Naive thymus-derived CD8-positive, alpha-beta T cell (primary cell): ENCODE data around the gene PRR13. TPM values are rescaled to one million over a fixed set of nuclear protein-coding genes. Genes with fewer than 3 reads are reported as not detected.
"Not testable (repeated sequence)": the region's sequence is repeated elsewhere in the genome, so short reads cannot be mapped to it uniquely, and the experiment has no call there.

Experiments used
- ATAC-seq, 2 donors: fragments of 150-1000 bp; cut with Tn5 transposase in 1 of 2; sonication (Bioruptor Pico), chemical (Tn5 transposase) in 1 of 2; 1 replicate in 1 of 2; 2 replicates in 1 of 2; pipeline ENCODE4 v1.10.0; 2021; ENCODE audit warnings: mild to moderate bottlenecking in 2 of 2, moderate library complexity in 2 of 2
- POLR2A ChIA-PET: fragments of 350-600 bp; sonication (Branson Sonifier 250); formaldehyde crosslinking; loops from one replicate; lab custom pipeline; 2021; ENCODE audit warnings: antibody characterized with exemption; lab: Charles Lee
- DNase-seq, 10 donors: peaks; one replicate each; pipeline versions ENCODE4 v3.0.0 to v3.0.0-alpha.2; 2020 to 2022
- H3K27ac Mint-ChIP-seq, 10 donors: one replicate each; pipeline ENCODE4 v1.8.0; 2020 to 2022; ENCODE audit warnings: mild to moderate bottlenecking in 10 of 10, mixed read lengths in 10 of 10, moderate library complexity in 4 of 10, inconsistent platforms in 1 of 10
- H3K27me3 Mint-ChIP-seq, 5 donors: one replicate each; pipeline ENCODE4 v1.8.0; 2021 to 2022; ENCODE audit warnings: mixed read lengths in 5 of 5
- H3K36me3 Mint-ChIP-seq, 3 donors: one replicate each; pipeline ENCODE4 v1.8.0; 2020 to 2022; ENCODE audit warnings: mixed read lengths in 3 of 3, mild to moderate bottlenecking in 2 of 3, inconsistent platforms in 1 of 3
- H3K4me1 Mint-ChIP-seq, 4 donors: one replicate each; pipeline ENCODE4 v1.8.0; 2021 to 2022; ENCODE audit warnings: mixed read lengths in 4 of 4
- H3K4me3 Mint-ChIP-seq, 10 donors: one replicate each; pipeline ENCODE4 v1.8.0; 2020 to 2022; ENCODE audit warnings: mild to moderate bottlenecking in 10 of 10, mixed read lengths in 10 of 10, moderate library complexity in 6 of 10, inconsistent platforms in 1 of 10
- H3K9me3 Mint-ChIP-seq, 9 donors: one replicate each; pipeline ENCODE4 v1.8.0; 2020 to 2022; ENCODE audit warnings: mixed read lengths in 9 of 9, mild to moderate bottlenecking in 3 of 9, inconsistent platforms in 1 of 9, moderate library complexity in 1 of 9
- polyA plus RNA-seq, 3 donors: library from polyadenylated mRNA; unstranded; fragments of 300-500 nt; fragmentation: Illumina TruSeq; gene quantifications; one replicate each; pipeline ENCODE4 v1.2.3, GENCODE V29; 2021
- total RNA-seq, 8 experiments: library from RNA in 2 of 8; stranded (reverse) in 2 of 8; gene quantifications; one replicate each; pipeline ENCODE4 v1.2.3 and lab custom pipeline; 2021 to 2026

PRR13 gene
- total and polyA plus RNA-seq, 5 experiments from 2014 or later: 215 to 535 (median 513) TPM

DNA sequence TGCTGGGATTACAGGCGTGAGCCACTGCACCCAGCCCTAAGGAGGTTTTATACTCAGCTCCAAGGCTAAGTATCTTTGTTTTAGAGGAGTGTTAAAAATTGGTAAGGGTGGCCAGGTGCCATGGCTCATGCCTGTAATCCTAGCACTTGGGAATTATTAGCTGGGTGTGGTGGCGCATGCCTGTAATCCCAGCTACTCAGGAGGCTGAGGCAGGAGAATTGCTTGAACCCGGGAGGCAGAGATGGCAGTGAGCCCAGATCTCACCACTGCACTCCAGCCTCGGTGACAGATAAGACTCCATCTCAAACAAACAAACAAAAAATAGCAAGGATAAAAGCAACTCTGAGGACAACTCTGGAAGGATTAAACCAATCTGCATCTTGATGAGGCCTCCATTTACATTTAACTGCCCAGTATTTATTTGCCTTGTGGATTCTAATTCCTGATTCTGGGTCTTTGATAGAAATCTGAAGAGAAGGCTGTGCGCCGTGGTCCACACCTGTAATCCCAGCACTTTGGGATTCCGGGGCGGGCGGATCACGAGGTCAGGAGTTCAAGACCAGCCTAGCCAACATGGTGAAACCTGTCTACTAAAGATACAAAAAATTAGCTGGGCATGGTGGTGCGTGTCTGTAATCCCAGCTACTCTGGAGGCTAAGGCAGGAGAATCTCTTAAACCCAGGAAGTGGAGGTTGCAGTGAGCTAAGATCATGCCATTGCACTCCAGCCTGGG lies 3.2 kb downstream of the PRR13 start:
- not testable (repeated sequence) for ATAC-seq, H3K9me3 Mint-ChIP-seq, DNase-seq, H3K27me3 Mint-ChIP-seq
- Mint-ChIP-seq H3K36me3 (peaks cover 0 to 50% (median 2%) of the 10 kb centered on the region in 3 donors), H3K4me1 (peaks cover 21 to 53% (median 48%) of the 10 kb centered on the region in 4 donors), H3K27ac (peak overlapping the region; percentile 3 to 95 (median 42)), H3K4me3 (peak overlapping the region in 8 of 10 donors; percentile 26 to 81 (median 46))
- POLR2A ChIA-PET: interaction anchor here (0.6 to 1.0 kb wide), 2 partner anchors 31 to 64 kb away, joined by 4 read pairs; no protein-coding TSS in a partner anchor

DNA sequence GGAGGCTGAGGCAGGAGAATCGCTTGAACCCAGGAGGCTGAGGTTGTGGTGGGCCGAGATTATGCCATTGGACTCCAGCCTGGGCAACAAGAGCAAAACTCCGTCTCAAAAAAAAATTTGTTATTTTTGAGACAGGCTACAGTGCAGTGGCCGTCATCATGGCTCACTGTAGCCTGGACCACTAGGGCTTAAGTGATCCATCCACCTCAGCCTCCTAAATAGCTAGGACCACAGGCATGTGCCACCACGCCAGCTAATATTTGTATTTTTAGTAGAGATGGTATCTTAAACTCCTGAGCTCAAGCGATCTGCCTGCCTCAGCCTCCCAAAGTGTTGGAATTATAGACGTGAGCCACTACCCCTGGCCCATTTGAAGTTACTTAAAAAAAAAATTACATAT lies 9.4 kb downstream of the PRR13 start:
- H3K27ac Mint-ChIP-seq: peak overlapping the region in 1 of 10 donors; percentile 26
- no peak for ATAC-seq
- peaks cover 21 to 48% (median 45%) of the 10 kb centered on the region in 4 donors for H3K4me1 Mint-ChIP-seq
- no peak overlapping the region for H3K4me3 Mint-ChIP-seq
- peaks cover 0 to 1% (median 0%) of the 10 kb centered on the region in 5 donors for H3K27me3 Mint-ChIP-seq
- POLR2A ChIA-PET: interaction anchor here (0.6 to 2.3 kb wide), 7 partner anchors 9 to 130 kb away, joined by 3 to 15 read pairs (median 3); partner anchors contain the start of genes AAAS, PRR13 and TARBP2
- DNase-seq: no peak
- peaks cover 0 to 48% (median 3%) of the 10 kb centered on the region in 3 donors for H3K36me3 Mint-ChIP-seq
- H3K9me3 Mint-ChIP-seq: no peaks in the 10 kb centered on the region

DNA sequence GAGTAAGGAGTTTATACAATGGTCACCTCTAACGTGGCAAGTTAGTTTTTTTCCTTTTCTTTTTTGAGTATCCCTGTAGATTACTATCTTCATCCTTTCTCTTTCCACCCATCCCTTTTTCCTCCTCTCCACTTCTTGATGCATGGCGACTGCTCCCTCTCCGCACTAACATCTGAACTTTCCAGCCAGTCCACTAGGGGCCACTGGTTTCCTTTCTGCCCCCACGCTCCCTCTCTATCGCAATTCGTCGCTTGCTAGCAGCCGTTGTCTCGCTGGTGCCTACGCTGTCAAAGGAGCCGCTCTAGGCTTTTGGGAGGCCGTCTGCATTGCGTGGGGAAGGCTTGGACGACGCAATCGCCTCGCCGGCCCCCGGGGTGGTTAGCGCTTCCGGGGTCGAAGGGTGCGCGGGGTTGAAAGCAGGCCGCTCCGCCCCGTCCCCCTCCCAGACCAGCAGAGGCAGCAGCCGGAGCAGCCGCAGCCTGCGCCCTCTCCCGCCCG lies 10.2 kb downstream of the PRR13 start, which contains the start of gene PCBP2:
PCBP2 (plus strand) TSS at position 442 of the 498 bp plus-strand sequence. CDS start 2,699 bp downstream, outside the sequence.
- peaks cover 19 to 45% (median 38%) of the 10 kb centered on the region in 4 donors for H3K4me1 Mint-ChIP-seq
- POLR2A ChIA-PET: interaction anchor here (0.7 to 2.3 kb wide), 8 partner anchors 10 to 151 kb away, joined by 3 to 15 read pairs (median 4); partner anchors contain the start of genes AAAS, PRR13 and TARBP2
- peak; percentile 92 to 99 (median 96) for DNase-seq
- no peaks in the 10 kb centered on the region for H3K9me3 Mint-ChIP-seq
- H3K36me3 Mint-ChIP-seq: peaks cover 0 to 48% (median 4%) of the 10 kb centered on the region in 3 donors
- H3K4me3 Mint-ChIP-seq: peak within 1 kb of the TSS; percentile 90 to 100 (median 99)
- peak within 1 kb of the TSS; percentile 89 to 100 (median 100) for H3K27ac Mint-ChIP-seq
- peak; percentile 95 to 96 for ATAC-seq
- peaks cover 0 to 1% (median 0%) of the 10 kb centered on the region in 5 donors for H3K27me3 Mint-ChIP-seq

GRCh38 chr12:53452159-53453077 lies 10.9 kb downstream of the PRR13 start:
- Mint-ChIP-seq H3K9me3 (no peaks in the 10 kb centered on the region), H3K27me3 (peaks cover 0 to 1% (median 0%) of the 10 kb centered on the region in 5 donors), H3K4me3 (peak overlapping the region; percentile 90 to 100 (median 99)), H3K27ac (peak overlapping the region; percentile 89 to 100 (median 100)), H3K4me1 (peaks cover 17 to 44% (median 38%) of the 10 kb centered on the region in 4 donors), H3K36me3 (peaks cover 0 to 52% (median 4%) of the 10 kb centered on the region in 3 donors)
- POLR2A ChIA-PET: interaction anchor here (0.7 to 4.0 kb wide), 8 partner anchors 11 to 180 kb away, joined by 3 to 36 read pairs (median 5); partner anchors contain the start of genes AAAS, MAP3K12, PRR13 and TARBP2
- ATAC-seq (peak; percentile 19 to 29), DNase-seq (peak; percentile 70 to 93 (median 80))

- Mint-ChIP-seq H3K27ac (peak overlapping the region in 9 of 10 donors; percentile 74 to 100 (median 99)), H3K4me1 (peaks cover 15 to 45% (median 40%) of the 10 kb centered on the region in 4 donors), H3K4me3 (peak overlapping the region; percentile 90 to 100 (median 99)), H3K36me3 (peaks cover 0 to 57% (median 9%) of the 10 kb centered on the region in 3 donors), H3K27me3 (peaks cover 0 to 1% (median 0%) of the 10 kb centered on the region in 5 donors), H3K9me3 (no peaks in the 10 kb centered on the region)
- DNase-seq (no peak), ATAC-seq (no peak)
- POLR2A ChIA-PET: interaction anchor here (0.5 to 4.0 kb wide), 6 partner anchors 11 to 132 kb away, joined by 4 to 36 read pairs (median 6); partner anchors contain the start of genes AAAS, MAP3K12 and TARBP2
These were observed 12.6 kb downstream of the PRR13 start for GRCh38 chr12:53453953-53454640.

GRCh38 chr12:53454707-53455106 lies 13.2 kb downstream of the PRR13 start:
- Mint-ChIP-seq H3K36me3 (peaks cover 0 to 61% (median 10%) of the 10 kb centered on the region in 3 donors), H3K27me3 (peaks cover 0 to 1% (median 0%) of the 10 kb centered on the region in 5 donors), H3K4me3 (peak overlapping the region in 9 of 10 donors; percentile 33 to 100 (median 97)), H3K27ac (peak overlapping the region in 6 of 10 donors; percentile 13 to 89 (median 52)), H3K9me3 (no peaks in the 10 kb centered on the region), H3K4me1 (peaks cover 16 to 47% (median 42%) of the 10 kb centered on the region in 4 donors)
- DNase-seq: no peak
- POLR2A ChIA-PET: interaction anchor here (1.2 to 4.0 kb wide), 4 partner anchors 10 to 46 kb away, joined by 4 to 36 read pairs (median 6); partner anchors contain the start of genes MAP3K12 and TARBP2
- no peak for ATAC-seq

DNA sequence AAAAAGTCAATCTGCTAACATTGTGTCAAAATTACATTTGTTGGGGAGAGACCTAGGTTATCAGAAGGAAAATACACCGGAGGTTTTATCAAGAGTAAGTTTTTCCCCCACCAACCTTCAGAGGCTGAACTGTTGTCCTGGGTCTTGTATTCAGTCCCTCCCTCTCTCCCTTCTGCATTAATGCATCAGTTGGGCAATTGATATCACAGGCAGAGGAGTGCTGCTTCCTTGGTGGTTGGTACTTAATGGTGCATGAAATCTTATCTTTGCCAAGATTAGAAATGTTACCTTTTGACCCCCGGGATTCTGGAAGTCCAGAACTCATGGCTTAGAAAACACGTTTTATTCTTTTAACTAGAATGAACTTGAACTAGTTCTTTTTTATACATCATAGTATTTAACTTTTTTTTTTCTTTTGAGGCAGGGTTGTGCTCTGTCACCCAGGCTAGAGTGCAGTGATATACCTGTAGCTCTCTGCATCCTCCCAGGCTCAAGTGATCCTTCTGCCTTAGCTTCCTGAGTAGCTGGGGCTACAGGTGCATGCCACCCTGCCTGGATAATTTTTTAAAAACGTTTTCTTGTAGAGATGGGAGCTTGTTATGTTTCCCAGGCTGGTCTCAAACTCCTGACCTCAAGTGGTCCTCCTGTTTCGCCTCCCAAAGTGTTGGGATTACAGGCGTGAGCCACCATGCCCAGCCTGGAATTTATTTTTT lies 15.3 kb downstream of the PRR13 start:
- no peak overlapping the region for H3K27ac Mint-ChIP-seq
- no peaks in the 10 kb centered on the region for H3K9me3 Mint-ChIP-seq
- peaks cover 0 to 1% (median 0%) of the 10 kb centered on the region in 5 donors for H3K27me3 Mint-ChIP-seq
- H3K4me3 Mint-ChIP-seq: no peak overlapping the region
- DNase-seq (no peak), ATAC-seq (no peak)
- H3K4me1 Mint-ChIP-seq: peaks cover 24 to 55% (median 49%) of the 10 kb centered on the region in 4 donors
- H3K36me3 Mint-ChIP-seq: peaks cover 9 to 82% (median 25%) of the 10 kb centered on the region in 3 donors
- POLR2A ChIA-PET: no interaction called here

DNA sequence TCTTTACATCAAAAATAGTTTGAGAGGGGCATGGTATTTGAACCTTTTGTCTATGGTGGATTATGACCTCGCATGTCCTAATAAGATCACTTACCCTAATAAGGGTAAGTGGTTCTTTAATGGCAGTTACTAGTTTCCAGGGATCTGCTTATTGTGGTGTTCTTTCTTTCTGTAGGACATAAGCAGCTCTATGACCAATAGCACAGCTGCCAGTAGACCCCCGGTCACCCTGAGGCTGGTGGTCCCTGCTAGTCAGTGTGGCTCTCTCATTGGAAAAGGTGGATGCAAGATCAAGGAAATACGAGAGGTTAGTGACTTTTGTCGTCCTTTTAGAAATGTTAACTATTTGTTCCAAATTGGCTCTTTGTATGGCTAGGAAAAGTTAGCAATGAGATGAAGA lies 17.6 kb downstream of the PRR13 start:
- Mint-ChIP-seq H3K27me3 (no peaks in the 10 kb centered on the region), H3K4me1 (peaks cover 22 to 56% (median 42%) of the 10 kb centered on the region in 4 donors), H3K9me3 (no peaks in the 10 kb centered on the region), H3K27ac (peak overlapping the region in 2 of 10 donors; percentile 10 to 22), H3K4me3 (peak overlapping the region in 2 of 10 donors; percentile 24 to 39), H3K36me3 (peaks cover 15 to 97% (median 36%) of the 10 kb centered on the region in 3 donors)
- DNase-seq (no peak), ATAC-seq (no peak)
- POLR2A ChIA-PET: interaction anchor here (1.9 kb wide), 1 partner anchor 42 kb away, joined by 6 read pairs; the partner anchor contains the start of gene TARBP2

DNA sequence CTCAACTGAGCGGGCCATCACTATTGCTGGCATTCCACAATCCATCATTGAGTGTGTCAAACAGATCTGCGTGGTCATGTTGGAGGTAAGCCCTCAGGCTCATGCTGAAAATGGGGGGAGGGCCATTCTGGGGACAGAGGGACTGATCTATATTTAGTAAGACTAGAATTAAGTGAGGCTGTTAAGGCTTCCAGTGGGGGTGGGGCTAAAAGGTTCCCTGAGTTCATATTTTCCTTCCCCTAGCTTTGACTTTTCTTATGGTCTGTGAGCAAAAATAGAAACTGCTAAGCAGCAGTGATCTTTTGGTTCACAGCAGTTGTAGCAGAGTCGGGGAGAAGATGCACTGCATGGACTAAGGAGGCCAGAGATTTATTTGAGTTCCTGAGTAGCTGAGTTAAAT lies 19.5 kb downstream of the PRR13 start:
- no peaks in the 10 kb centered on the region for H3K9me3 Mint-ChIP-seq
- peaks cover 15 to 97% (median 37%) of the 10 kb centered on the region in 3 donors for H3K36me3 Mint-ChIP-seq
- peaks cover 20 to 55% (median 36%) of the 10 kb centered on the region in 4 donors for H3K4me1 Mint-ChIP-seq
- peak overlapping the region in 6 of 10 donors; percentile 6 to 75 (median 39) for H3K27ac Mint-ChIP-seq
- H3K27me3 Mint-ChIP-seq: no peaks in the 10 kb centered on the region
- peak overlapping the region in 2 of 10 donors; percentile 26 to 56 for H3K4me3 Mint-ChIP-seq
- DNase-seq (no peak), ATAC-seq (no peak)
- POLR2A ChIA-PET: interaction anchor here (0.6 to 1.5 kb wide), 2 partner anchors 12 to 290 kb away, joined by 3 to 4 read pairs; no protein-coding TSS in a partner anchor

- Mint-ChIP-seq H3K27me3 (no peaks in the 10 kb centered on the region), H3K27ac (no peak overlapping the region), H3K4me1 (peaks cover 20 to 57% (median 39%) of the 10 kb centered on the region in 4 donors), H3K9me3 (no peaks in the 10 kb centered on the region), H3K36me3 (peaks cover 15 to 97% (median 37%) of the 10 kb centered on the region in 3 donors), H3K4me3 (no peak overlapping the region)
- ATAC-seq (no peak), DNase-seq (no peak)
- POLR2A ChIA-PET: interaction anchor here (1.0 to 1.1 kb wide), 2 partner anchors 9 to 47 kb away, joined by 3 to 8 read pairs; no protein-coding TSS in a partner anchor
These were observed 20.1 kb downstream of the PRR13 start for GRCh38 chr12:53461591-53461990.
